Neural crest cell (in vitro differentiated cells): Measurements from ENCODE around the gene ODC1. TPM values are rescaled to one million over a fixed set of nuclear protein-coding genes. Genes with fewer than 3 reads are reported as not detected.
"Not testable (repeated sequence)": the region's sequence is repeated elsewhere in the genome, so short reads cannot be mapped to it uniquely, and the experiment has no call there.

Experiments used
- DNase-seq: peaks from one replicate; pipeline ENCODE4 v3.0.0; 2021; ENCODE audit warnings: low read depth, mixed read lengths, low spot score
- H3K27ac Mint-ChIP-seq: one replicate; pipeline ENCODE4 v1.8.0; 2021; ENCODE audit warnings: mild to moderate bottlenecking, mixed read lengths; ENCODE audit not compliant: unreplicated experiment
- H3K27me3 Mint-ChIP-seq: 2 replicates; pipeline ENCODE4 v1.8.0; 2021; ENCODE audit warnings: low read depth, mild to moderate bottlenecking, mixed read lengths
- H3K36me3 Mint-ChIP-seq: 2 replicates; pipeline ENCODE4 v1.8.0; 2021; ENCODE audit warnings: low read depth, mild to moderate bottlenecking, mixed read lengths
- H3K4me1 Mint-ChIP-seq: 2 replicates; pipeline ENCODE4 v1.8.0; 2021; ENCODE audit warnings: mixed read lengths
- H3K4me3 Mint-ChIP-seq: one replicate; pipeline ENCODE4 v1.8.0; 2021; ENCODE audit warnings: mild to moderate bottlenecking, mixed read lengths
- H3K9me3 Mint-ChIP-seq: 2 replicates; pipeline ENCODE4 v1.8.0; 2021; ENCODE audit warnings: mixed read lengths
- CTCF ChIP-seq: fragments of 200-600 bp; sonication (generic); conservative IDR thresholded peaks from 2 replicates; pipeline ENCODE4 v1.5.0; 2021; ENCODE audit warnings: antibody characterized with exemption, mild to moderate bottlenecking
- total RNA-seq: library from RNA; stranded (reverse); gene quantifications from 2 replicates; pipeline ENCODE4 v1.2.1, GENCODE V29; 2021

The ODC1 gene
- total RNA-seq, 1 donor from 2014 or later, result 290 TPM

- no peak overlapping the region for H3K4me3 Mint-ChIP-seq
- no peaks in the 10 kb centered on the region for H3K27me3 Mint-ChIP-seq
- H3K36me3 Mint-ChIP-seq, result no peaks in the 10 kb centered on the region
- H3K9me3 Mint-ChIP-seq, result no peaks in the 10 kb centered on the region
- no peak for DNase-seq
- no peak for TF ChIP-seq CTCF
- H3K4me1 Mint-ChIP-seq, result no peaks in the 10 kb centered on the region
- H3K27ac Mint-ChIP-seq, result no peak overlapping the region
Measured at GRCh38 chr2:10466801-10467200, 18.7 kb upstream of the ODC1 start.

- no peaks in the 10 kb centered on the region for H3K4me1 Mint-ChIP-seq
- no peak overlapping the region for H3K4me3 Mint-ChIP-seq
- H3K36me3 Mint-ChIP-seq, result no peaks in the 10 kb centered on the region
- no peaks in the 10 kb centered on the region for H3K27me3 Mint-ChIP-seq
- DNase-seq, result no peak
- no peak overlapping the region for H3K27ac Mint-ChIP-seq
- no peaks in the 10 kb centered on the region for H3K9me3 Mint-ChIP-seq
- no peak for TF ChIP-seq CTCF
Measured at GRCh38 chr2:10465910-10466309, 17.8 kb upstream of the ODC1 start.

- DNase-seq, result no peak
- Mint-ChIP-seq H3K4me3 (no peak overlapping the region), H3K27ac (no peak overlapping the region), H3K27me3 (peaks cover 2% of the 10 kb centered on the region), H3K9me3 (no peaks in the 10 kb centered on the region), H3K4me1 (no peaks in the 10 kb centered on the region), H3K36me3 (no peaks in the 10 kb centered on the region)
- TF ChIP-seq CTCF, result no peak
Measured at GRCh38 chr2:10462178-10463083, 14.3 kb upstream of the ODC1 start.

GRCh38 chr2:10460366-10460796 lies 12.3 kb upstream of the ODC1 start:
- Mint-ChIP-seq H3K36me3 (no peaks in the 10 kb centered on the region), H3K9me3 (no peaks in the 10 kb centered on the region), H3K27ac (no peak overlapping the region), H3K4me1 (no peaks in the 10 kb centered on the region), H3K27me3 (peaks cover 2% of the 10 kb centered on the region), H3K4me3 (no peak overlapping the region)
- DNase-seq, result no peak
- TF ChIP-seq CTCF, result no peak

- no peak overlapping the region for H3K4me3 Mint-ChIP-seq
- no peak for DNase-seq
- H3K27ac Mint-ChIP-seq, result no peak overlapping the region
- TF ChIP-seq CTCF, result no peak
- H3K36me3 Mint-ChIP-seq, result no peaks in the 10 kb centered on the region
- no peaks in the 10 kb centered on the region for H3K9me3 Mint-ChIP-seq
- peaks cover 2% of the 10 kb centered on the region for H3K27me3 Mint-ChIP-seq
- peaks cover 5% of the 10 kb centered on the region for H3K4me1 Mint-ChIP-seq
Measured at GRCh38 chr2:10457846-10458598, 9.9 kb upstream of the ODC1 start.

GRCh38 chr2:10457195-10457594 lies 9.1 kb upstream of the ODC1 start:
- not testable (repeated sequence) for H3K9me3 Mint-ChIP-seq, H3K4me3 Mint-ChIP-seq, H3K4me1 Mint-ChIP-seq, DNase-seq, H3K27ac Mint-ChIP-seq, H3K27me3 Mint-ChIP-seq, H3K36me3 Mint-ChIP-seq
